K562 (cell line): ENCODE measurements around the gene TFB2M. TPM values are rescaled to one million over a fixed set of nuclear protein-coding genes. Genes with fewer than 3 reads are reported as not detected.

ENCODE experiments used
- CBX1 ChIP-seq: sonication (generic); IDR thresholded peaks from 2 replicates; pipeline ENCODE4 v1.6.1; 2016; ENCODE audit warnings: antibody characterized with exemption, low read depth, mild to moderate bottlenecking
- CBX3 ChIP-seq, 2 experiments: IDR thresholded peaks; 1 replicate in 1 of 2; 2 replicates in 1 of 2; pipeline ENCODE4 v1.6.1; 2012; ENCODE audit warnings: inconsistent platforms in 2 of 2, low read length in 2 of 2, borderline replicate concordance in 1 of 2, control low read depth in 1 of 2
- CHAMP1 ChIP-seq: fragments of 450-650 bp; IDR thresholded peaks from 2 replicates; pipeline ENCODE4 v1.6.1; 2016; ENCODE audit warnings: mild to moderate bottlenecking
- DDX20 ChIP-seq: fragments of 450-650 bp; IDR thresholded peaks from 2 replicates; pipeline ENCODE4 v1.6.1; 2016; ENCODE audit warnings: missing genetic modification characterization, low read depth, mild to moderate bottlenecking, missing compliant biosample characterization, moderate library complexity
- ESRRB ChIP-seq: fragments of 250-450 bp; sonication (Bioruptor Pico); IDR thresholded peaks from 2 replicates; pipeline ENCODE4 v1.5.0; 2020; ENCODE audit warnings: mild to moderate bottlenecking, moderate library complexity, borderline replicate concordance
- FOXM1 ChIP-seq, 2 experiments: fragments of 450-650 bp in 1 of 2; sonication (generic) in 1 of 2; formaldehyde crosslinking in 1 of 2; IDR thresholded peaks; 2 replicates each; pipeline versions ENCODE4 v1.6.1 to v1.9.0; 2017 to 2022; ENCODE audit warnings: low read depth in 2 of 2, mild to moderate bottlenecking in 2 of 2, missing genetic modification reagents in 1 of 2, moderate library complexity in 1 of 2
- HDAC2 ChIP-seq: fragments of 450-650 bp; IDR thresholded peaks from 2 replicates; pipeline ENCODE4 v1.6.1; 2016; ENCODE audit warnings: mild to moderate bottlenecking
- KDM2B ChIP-seq: fragments of 250-450 bp; sonication (Bioruptor Pico); IDR thresholded peaks from 2 replicates; pipeline ENCODE4 v1.8.0; 2021; ENCODE audit warnings: mild to moderate bottlenecking, moderate library complexity
- MAFK ChIP-seq: IDR thresholded peaks from 2 replicates; pipeline ENCODE4 v1.6.1; 2011; ENCODE audit warnings: low read length, improper control_type of control experiment
- RB1 ChIP-seq: fragments of 450-650 bp; IDR thresholded peaks from 2 replicates; pipeline ENCODE4 v1.6.1; 2017; ENCODE audit warnings: low read depth, mild to moderate bottlenecking
- RFX5 ChIP-seq: IDR thresholded peaks from 2 replicates; pipeline ENCODE4 v1.6.1; 2011; ENCODE audit warnings: low read depth, mild to moderate bottlenecking, improper control_type of control experiment, low read length
- TGIF2 ChIP-seq: sonication (generic); formaldehyde crosslinking; IDR thresholded peaks from 2 replicates; pipeline ENCODE4 v1.8.1; 2022; ENCODE audit warnings: mild to moderate bottlenecking, missing genetic modification reagents, moderate library complexity
- XRCC4 ChIP-seq: IDR thresholded peaks from one replicate; pipeline ENCODE4 v1.6.1; 2011; ENCODE audit not compliant: insufficient read depth, insufficient read length; ENCODE audit errors: extremely low read depth
- ZNF12 ChIP-seq: sonication (generic); formaldehyde crosslinking; IDR thresholded peaks from 2 replicates; pipeline ENCODE4 v1.4.0; 2020; ENCODE audit warnings: mild to moderate bottlenecking, missing genetic modification reagents
- ZNF395 ChIP-seq: fragments of 200-800 bp; sonication (Bioruptor generic); IDR thresholded peaks from 2 replicates; pipeline ENCODE4 v1.6.1; 2017; ENCODE audit warnings: missing genetic modification characterization, missing compliant biosample characterization
- ZNF436 ChIP-seq: fragments of 250-450, 450-650 bp; sonication (Bioruptor Pico); formaldehyde crosslinking; IDR thresholded peaks from 2 replicates; pipeline ENCODE4 v1.7.0; 2020; ENCODE audit warnings: mild to moderate bottlenecking
- ZNF655 ChIP-seq: fragments of 250-450 bp; sonication (Bioruptor Pico); IDR thresholded peaks from 2 replicates; pipeline ENCODE4 v1.5.0; 2021
- polyA plus RNA-seq, 8 experiments: library from polyadenylated mRNA; depleted of rRNA in 4 of 8; stranded (reverse) in 5 of 8; unstranded in 3 of 8; fragments of >200 nt; fragmentation: Nextera tagmentation in 2 of 8; fragmentation: Illumina TruSeq in 1 of 8; extraction: Ambion mirVana in 2 of 8; extraction: Trizol in 1 of 8; gene quantifications; 2 replicates each; pipeline versions ENCODE4 v1.2.1 to v1.2.3, GENCODE V29; 2011 to 2014; ENCODE audit warnings: inconsistent platforms in 1 of 8, missing spikeins in 1 of 8
- total RNA-seq, 7 experiments: library from RNA; depleted of rRNA in 6 of 7; stranded (reverse); fragments of >200 nt in 6 of 7; fragmentation: Illumina TruSeq in 2 of 7; extraction: Trizol in 2 of 7; gene quantifications; 2 replicates each; pipeline versions ENCODE4 v1.2.1 to v1.2.3, GENCODE V29; 2011 to 2021; ENCODE audit warnings: low replicate concordance in 1 of 7
- TF ChIP-seq, protein P1 (sequence below), 2 experiments: fragments of 200-800 bp in 1 of 2; sonication (Bioruptor generic) in 1 of 2; sonication (generic) in 1 of 2; formaldehyde crosslinking in 1 of 2; IDR thresholded peaks in 1 of 2; conservative IDR thresholded peaks in 1 of 2; 2 replicates each; pipeline versions ENCODE4 v1.5.0 to v1.6.1; 2016 to 2020; ENCODE audit warnings: missing compliant biosample characterization in 1 of 2, missing genetic modification characterization in 1 of 2, missing genetic modification reagents in 1 of 2
- TF ChIP-seq, protein P2 (sequence below): sonication (generic); IDR thresholded peaks from 2 replicates; pipeline ENCODE4 v1.6.1; 2016

TFB2M gene
- total and polyA plus RNA-seq, 9 of the 15 experiments (the other 6 are each of a cell fraction or from before 2014, with no cell fraction given) = 55.1 to 162 (median 70.6) TPM

DNA sequence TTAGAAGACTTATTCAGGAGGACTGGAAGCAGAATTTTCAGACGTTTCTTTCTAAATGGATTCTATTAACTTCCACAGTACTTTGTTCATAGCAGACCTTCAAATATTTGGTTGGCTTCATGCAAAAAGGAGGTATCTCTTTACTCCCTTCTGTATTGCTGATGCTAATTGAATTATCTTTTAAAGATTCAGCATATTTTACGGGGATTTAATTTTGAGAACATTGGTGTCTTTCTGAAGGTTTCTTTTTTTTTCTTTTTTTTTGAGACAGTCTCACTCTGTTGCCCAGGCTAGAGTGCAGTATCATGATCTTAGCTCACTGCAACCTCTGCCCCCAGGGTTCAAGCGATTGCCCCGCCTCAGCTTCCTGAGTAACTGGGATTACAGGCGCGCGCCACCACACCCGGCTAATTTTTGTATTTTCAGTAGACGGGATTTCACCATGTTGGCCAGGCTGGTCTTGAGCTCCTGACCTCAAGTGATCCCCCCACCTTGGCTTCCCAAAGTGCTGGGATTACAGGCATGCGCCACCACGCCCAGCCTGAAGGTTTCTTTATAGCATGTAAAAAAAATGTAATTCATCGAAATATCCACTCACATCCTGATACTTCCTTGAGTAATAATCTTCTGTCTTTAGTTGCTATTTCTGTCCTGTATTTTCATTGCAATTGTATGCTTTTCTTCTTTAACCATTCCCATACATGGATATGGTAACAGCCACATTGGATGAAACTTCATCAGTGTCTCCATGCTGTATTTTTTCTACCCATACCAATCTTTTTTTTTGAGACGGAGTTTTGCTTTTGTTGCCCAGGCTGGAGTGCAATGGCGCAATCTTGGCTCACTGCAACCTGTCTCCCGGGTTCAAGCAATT is 14.7 kb upstream of the TFB2M start (continued):
- no peak for TF ChIP-seq DDX20 (tag)
- no peak for TF ChIP-seq CBX1
- no peak for TF ChIP-seq KDM2B (CRISPR knock-in tag)
- no peak for TF ChIP-seq TGIF2 (CRISPR knock-in tag)
- TF ChIP-seq ZNF655 = no peak
- TF ChIP-seq RFX5 = no peak
- no peak for TF ChIP-seq ZNF12 (CRISPR knock-in tag)
- no peak for TF ChIP-seq MAFK
- TF ChIP-seq, protein P1, sequence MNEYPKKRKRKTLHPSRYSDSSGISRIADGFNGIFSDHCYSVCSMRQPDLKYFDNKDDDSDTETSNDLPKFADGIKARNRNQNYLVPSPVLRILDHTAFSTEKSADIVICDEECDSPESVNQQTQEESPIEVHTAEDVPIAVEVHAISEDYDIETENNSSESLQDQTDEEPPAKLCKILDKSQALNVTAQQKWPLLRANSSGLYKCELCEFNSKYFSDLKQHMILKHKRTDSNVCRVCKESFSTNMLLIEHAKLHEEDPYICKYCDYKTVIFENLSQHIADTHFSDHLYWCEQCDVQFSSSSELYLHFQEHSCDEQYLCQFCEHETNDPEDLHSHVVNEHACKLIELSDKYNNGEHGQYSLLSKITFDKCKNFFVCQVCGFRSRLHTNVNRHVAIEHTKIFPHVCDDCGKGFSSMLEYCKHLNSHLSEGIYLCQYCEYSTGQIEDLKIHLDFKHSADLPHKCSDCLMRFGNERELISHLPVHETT (CRISPR knock-in tag; conservative IDR thresholded peaks at IDR 0.05 in 1 of 2, IDR thresholded peaks at IDR 0.05 in 1 of 2) = no peak
- no peak for TF ChIP-seq ESRRB (CRISPR knock-in tag)
- peak; percentile 16; the same call in 1 of the 2 replicates for TF ChIP-seq FOXM1 (IDR thresholded peaks at IDR 0.05; ENCODE audit: low read depth)
- no peak for TF ChIP-seq FOXM1 (CRISPR knock-in tag; IDR thresholded peaks at IDR 0.05; ENCODE audit: low read depth)
- no peak for TF ChIP-seq XRCC4
- TF ChIP-seq ZNF436 = no peak
- TF ChIP-seq ZNF395 (CRISPR knock-in tag) = peak; percentile 66
- peak in 1 of 2 experiments; percentile 26; a peak in 1 of 3 replicates for TF ChIP-seq CBX3 (IDR thresholded peaks at IDR 0.05; ENCODE audit: borderline replicate concordance in 1 of 2, low read length in 2 of 2)
- no peak for TF ChIP-seq RB1
- TF ChIP-seq CHAMP1 = peak; percentile 76
- TF ChIP-seq, protein P2, sequence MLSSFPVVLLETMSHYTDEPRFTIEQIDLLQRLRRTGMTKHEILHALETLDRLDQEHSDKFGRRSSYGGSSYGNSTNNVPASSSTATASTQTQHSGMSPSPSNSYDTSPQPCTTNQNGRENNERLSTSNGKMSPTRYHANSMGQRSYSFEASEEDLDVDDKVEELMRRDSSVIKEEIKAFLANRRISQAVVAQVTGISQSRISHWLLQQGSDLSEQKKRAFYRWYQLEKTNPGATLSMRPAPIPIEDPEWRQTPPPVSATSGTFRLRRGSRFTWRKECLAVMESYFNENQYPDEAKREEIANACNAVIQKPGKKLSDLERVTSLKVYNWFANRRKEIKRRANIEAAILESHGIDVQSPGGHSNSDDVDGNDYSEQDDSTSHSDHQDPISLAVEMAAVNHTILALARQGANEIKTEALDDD = no peak
- TF ChIP-seq HDAC2 = peak; percentile 67; the same call in 1 of the 2 replicates
